WI38 (cell line): ENCODE results near the gene HSP90AB1.

Experiments used
- H3K4me3 ChIP-seq: 2 replicates; pipeline ENCODE4 v1.5.1; 2011; ENCODE audit warnings: low read depth, mild to moderate bottlenecking, control low read depth, low read length
- CTCF ChIP-seq: IDR thresholded peaks from 2 replicates; pipeline ENCODE4 v1.5.1; 2012; ENCODE audit warnings: low read depth, mild to moderate bottlenecking, control low read depth, low read length

Gene HSP90AB1

GRCh38 chr6:44203955-44204354 is 42.9 kb upstream of the HSP90AB1 start:
- TF ChIP-seq CTCF: no peak
- no peak overlapping the region for H3K4me3 ChIP-seq

GRCh38 chr6:44207966-44208365 is 38.9 kb upstream of the HSP90AB1 start:
- H3K4me3 ChIP-seq: no peak overlapping the region
- TF ChIP-seq CTCF: no peak

GRCh38 chr6:44211284-44211683 is 35.6 kb upstream of the HSP90AB1 start:
- no peak overlapping the region for H3K4me3 ChIP-seq
- TF ChIP-seq CTCF: no peak

- TF ChIP-seq CTCF: no peak
These were observed 32.6 kb upstream of the HSP90AB1 start for GRCh38 chr6:44214307-44214706.

GRCh38 chr6:44216677-44217331 is 30.1 kb upstream of the HSP90AB1 start, which contains the start of gene MYMX:
Gene MYMX, plus strand, starts transcription at chr6:44216926. Its CDS starts 546 bp downstream, at chr6:44217472.
- TF ChIP-seq CTCF: no peak
- H3K4me3 ChIP-seq: no peak within 1 kb of the TSS

More at GRCh38 chr6:44214307-44214706, 32.6 kb upstream of the HSP90AB1 start:
- no peak overlapping the region for H3K4me3 ChIP-seq

GRCh38 chr6:44217332-44218143 is 29.4 kb upstream of the HSP90AB1 start:
- no peak overlapping the region for H3K4me3 ChIP-seq

More at GRCh38 chr6:44217332-44218143, 29.4 kb upstream of the HSP90AB1 start:
- no peak for TF ChIP-seq CTCF
